GM18520 (cell line): Measurements from ENCODE around the gene LEFTY1.
"Not testable (repeated sequence)": the region's sequence is repeated elsewhere in the genome, so short reads cannot be mapped to it uniquely, and the experiment has no call there.

Experiments
- ATAC-seq: cut with Tn5 transposase; IDR thresholded peaks from one replicate; pipeline ENCODE4 v1.9.1; 2021; ENCODE audit not compliant: unreplicated experiment

Gene LEFTY1, protein sequence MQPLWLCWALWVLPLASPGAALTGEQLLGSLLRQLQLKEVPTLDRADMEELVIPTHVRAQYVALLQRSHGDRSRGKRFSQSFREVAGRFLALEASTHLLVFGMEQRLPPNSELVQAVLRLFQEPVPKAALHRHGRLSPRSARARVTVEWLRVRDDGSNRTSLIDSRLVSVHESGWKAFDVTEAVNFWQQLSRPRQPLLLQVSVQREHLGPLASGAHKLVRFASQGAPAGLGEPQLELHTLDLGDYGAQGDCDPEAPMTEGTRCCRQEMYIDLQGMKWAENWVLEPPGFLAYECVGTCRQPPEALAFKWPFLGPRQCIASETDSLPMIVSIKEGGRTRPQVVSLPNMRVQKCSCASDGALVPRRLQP

DNA sequence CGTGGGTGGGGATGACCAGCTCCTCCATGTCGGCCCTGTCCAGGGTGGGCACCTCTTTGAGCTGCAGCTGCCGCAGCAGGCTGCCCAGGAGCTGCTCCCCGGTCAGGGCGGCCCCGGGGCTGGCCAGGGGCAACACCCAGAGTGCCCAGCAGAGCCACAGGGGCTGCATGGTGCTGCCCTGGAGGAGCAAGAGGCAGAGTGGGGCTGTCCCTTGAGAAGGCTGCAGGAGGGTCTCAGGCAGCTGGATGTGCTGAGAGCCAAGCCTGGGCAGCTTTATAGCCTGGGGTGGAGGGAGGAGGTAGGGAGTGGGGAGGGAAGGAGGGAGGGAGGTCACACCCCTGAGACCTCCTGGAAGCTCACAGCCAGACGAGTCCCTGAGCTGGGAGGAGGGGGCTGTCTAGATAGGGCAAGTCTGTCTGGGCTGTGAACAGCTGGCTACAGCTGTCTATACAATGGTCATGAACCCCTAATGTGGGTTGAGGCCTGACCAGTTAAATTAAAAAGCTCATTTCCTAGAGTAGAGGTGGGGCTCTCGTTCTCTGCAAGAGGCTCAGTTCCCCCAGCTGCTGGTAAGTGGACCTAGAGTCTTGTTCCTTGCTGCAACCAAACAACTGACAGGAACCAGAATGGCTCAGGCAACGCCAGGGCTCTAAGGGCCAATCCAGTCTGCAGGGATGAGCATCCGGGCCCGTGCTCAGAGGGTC is at the start of gene LEFTY1:
TSS of gene LEFTY1 (minus strand) at position 249 of the 704 bp plus-strand sequence. CDS start at position 169, 80 bp downstream.
- no peak for ATAC-seq

DNA sequence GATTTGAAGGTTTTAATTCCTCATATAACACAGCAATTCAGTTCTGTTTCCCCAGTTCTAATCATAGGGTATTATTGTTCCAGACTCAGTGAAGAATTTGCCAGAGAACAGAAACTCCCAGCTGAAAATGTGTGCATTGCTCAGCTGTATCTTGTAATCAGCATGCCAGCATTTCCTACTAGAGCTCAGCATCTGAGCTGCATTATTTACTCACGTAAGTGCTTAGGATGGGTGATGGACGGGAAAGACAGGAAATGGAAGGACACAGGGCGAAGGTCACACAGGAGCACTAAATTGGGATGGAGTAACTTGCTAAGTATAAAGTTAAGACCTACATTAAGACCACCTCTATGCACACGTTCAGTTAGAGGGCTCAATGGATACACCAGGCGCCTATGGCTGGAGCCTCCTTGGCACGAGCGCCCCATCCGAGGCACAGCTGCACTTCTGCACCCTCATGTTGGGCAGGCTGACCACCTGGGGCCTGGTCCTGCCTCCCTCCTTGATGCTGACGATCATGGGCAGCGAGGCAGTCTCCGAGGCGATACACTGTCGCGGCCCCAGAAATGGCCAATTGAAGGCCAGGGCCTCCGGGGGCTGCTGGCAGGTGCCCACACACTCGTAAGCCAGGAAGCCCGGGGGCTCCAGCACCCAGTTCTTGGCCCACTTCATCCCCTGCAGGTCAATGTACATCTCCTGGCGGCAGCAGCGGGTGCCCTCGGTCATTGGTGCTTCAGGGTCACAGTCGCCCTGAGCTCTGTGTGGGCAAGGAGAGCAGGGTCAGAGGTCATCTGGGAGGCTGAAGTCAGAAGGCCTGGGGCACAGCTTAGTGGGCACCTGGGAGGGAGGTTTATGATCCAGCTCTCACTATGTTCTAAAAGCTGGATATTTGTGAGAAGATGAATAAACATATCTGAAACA is 48.4 kb upstream of the LEFTY1 start:
- ATAC-seq: no peak

GRCh38 chr1:225936523-225936922 is 47.6 kb upstream of the LEFTY1 start:
- no peak for ATAC-seq

DNA sequence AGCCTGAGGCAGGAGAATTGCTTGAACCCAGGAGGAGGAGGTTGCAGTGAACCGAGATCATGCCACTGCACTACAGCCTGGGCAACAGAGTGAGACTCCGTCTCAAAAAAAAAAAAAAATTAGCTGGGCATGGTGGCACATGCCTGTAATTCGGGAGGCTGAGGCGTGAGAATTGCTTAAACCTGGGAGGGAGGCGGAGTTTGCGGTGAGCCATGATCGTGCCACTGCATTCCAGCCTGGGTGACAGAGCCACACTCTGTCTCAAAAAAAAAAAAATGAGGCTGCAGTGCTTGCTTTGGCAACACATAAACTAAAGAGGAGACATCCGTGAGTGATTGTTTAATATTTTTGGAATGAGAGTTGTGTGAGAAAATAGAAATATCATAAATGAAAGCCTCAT is 47.1 kb upstream of the LEFTY1 start:
- ATAC-seq: not testable (repeated sequence)

DNA sequence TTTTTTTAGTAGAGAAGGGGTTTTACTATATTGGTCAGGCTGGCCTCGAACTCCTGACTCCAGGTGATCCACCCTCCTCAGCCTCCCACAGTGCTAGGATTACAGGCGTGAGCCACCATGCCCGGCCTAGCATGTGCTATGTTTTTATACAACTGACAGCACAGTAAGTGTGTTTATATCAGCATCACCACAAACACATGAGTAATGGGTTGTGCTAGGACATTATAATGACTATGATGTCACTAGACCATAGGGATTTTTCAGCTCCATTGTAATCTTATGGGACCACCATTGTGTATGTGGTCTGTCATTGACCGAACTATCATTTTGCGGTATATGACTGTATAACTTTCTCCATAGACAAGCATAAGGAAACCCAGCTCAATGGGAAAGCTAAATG is 45.8 kb upstream of the LEFTY1 start:
- no peak for ATAC-seq

- no peak for ATAC-seq
Observed at GRCh38 chr1:225933072-225933471, 44.1 kb upstream of the LEFTY1 start.

- ATAC-seq: no peak
Observed at GRCh38 chr1:225931270-225932136, 42.6 kb upstream of the LEFTY1 start.

DNA sequence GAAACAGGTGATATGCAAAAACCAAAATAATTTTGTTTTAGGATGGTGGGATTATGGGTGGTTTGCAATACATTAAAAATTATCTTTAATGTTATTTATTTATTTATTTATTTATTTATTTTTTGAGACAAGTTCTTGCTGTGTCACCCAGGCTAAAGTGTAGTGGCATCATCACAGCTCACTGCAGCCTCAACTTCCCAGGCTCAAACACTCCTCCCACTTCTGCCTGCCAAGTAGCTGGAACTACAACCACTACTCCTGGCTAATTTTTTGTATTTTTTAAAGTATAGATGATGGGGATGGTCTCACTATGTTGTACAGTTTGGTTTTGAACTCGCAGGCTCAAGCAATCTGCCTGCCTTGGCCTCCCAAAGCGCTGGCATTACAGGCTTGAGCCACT is 41.6 kb upstream of the LEFTY1 start:
- ATAC-seq: no peak

- ATAC-seq: not testable (repeated sequence)
Observed at GRCh38 chr1:225929462-225929861, 40.5 kb upstream of the LEFTY1 start.

DNA sequence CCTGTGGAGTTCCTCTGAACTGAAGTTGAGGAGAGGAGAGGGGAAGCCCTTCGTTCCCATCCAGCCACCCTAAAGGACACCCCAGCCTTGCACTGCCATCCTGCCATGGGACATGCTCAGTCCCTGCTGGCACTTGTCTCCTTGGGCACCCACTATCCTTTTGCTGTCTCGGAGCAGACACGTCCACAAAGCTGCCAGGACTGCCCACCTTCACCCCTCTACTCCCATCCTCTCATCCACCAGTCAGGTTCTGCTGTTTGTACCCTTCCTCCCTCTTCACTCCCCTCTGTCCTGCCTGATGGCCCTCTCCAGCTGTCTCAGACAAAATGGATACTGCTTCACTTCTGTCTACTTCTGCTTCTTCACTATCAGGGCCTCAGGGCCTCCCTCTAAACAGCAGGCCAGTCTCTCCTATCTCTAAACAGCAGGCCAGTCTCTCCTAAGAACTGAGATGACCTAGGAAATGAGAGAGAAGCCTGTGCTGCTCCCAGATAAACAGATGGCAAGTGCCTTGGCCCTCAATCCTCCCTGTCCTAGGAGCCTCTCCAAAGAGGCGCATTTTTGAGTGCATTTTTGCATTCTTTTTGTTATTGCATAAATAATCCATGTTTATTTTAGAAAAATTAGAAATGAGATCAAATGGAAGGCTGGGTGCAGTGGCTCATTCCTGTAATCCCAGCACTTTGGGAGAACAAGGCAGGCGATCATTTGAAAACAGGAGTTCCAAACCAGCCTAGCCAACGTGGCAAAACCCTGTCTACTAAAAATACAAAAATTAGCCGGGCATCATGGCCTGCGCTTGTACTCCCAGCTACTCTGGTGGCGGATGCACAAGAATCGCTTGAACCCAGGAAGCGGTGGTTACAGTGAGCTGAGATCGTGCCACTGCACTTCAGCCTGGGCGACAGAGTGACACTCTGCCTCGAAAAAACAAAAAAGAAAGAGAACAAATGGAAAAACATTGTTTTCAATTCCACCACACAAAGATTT is 39.5 kb upstream of the LEFTY1 start:
- no peak for ATAC-seq

DNA sequence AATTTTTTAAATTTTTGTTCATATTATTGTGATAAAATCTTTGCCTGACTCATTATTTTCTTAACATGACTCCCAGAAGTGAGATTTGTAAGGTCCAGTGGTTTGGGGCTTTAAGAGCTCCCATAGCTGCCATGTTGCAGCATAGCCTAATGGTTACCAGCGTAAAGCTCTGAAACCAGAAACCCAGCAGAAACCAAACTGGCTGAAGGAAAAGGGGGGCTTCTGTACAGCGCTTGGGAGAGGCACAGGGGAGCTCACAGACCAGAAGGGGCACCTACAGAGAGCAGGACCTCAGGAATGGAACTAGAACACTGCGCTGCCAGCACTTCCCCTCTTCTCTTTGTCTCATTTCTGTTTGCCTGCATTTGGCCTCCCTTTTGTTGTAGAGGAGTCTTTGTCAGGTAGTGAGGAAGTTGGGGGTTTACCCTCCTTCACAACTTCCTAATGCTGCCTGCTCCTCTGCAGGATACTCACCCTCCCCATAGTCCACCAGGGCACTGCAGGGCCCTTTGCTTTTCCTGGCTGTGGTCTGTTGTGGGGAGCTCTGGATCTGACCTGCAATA is 37.7 kb upstream of the LEFTY1 start:
- ATAC-seq: no peak

DNA sequence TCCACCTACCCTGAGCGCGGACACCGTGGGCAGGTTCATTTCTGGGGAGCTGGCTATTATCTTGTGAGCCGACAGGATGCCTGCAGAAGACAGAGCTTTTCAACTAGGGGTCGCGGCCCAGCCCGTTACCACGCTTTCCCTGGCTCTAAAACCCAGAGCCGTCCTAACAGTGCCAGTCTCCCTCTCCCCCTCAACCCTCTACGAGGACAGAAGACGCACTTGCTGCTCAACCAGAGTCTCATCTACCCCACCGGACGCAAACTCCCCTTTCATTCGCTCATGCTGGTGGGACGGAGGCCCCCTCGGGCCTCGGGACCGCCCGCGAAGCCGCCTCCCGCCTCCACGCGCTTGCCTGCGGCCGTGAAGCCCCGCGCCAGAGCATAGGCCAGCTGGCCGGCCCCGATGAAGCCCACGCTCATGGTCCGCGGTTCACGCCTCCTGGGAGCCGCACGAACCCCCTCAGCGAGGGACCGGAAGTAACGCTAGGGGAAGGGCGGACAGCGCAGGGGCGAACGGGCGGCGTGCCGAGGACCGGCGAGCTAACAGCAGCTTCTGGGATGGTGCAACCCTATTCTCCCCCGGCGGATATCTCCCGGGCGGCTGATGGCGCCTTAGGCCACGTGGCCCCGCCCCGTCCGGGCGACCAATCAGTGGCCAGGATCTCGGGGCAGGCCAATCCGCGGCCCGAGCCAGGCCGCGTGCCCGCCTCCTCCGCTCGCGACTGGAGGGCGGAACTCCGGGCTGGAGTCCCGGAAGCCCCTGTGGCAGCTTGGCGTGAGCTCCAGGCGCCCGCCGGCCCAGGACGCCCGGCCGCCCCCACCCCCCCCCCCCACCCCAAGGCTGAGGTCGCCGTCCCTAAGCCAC is 35.0 kb upstream of the LEFTY1 start, which contains the start of gene PYCR2:
TSS of gene PYCR2 (minus strand) at position 559 of the 864 bp plus-strand sequence. CDS start at position 419, 140 bp downstream.
- ATAC-seq: peak; percentile 97

DNA sequence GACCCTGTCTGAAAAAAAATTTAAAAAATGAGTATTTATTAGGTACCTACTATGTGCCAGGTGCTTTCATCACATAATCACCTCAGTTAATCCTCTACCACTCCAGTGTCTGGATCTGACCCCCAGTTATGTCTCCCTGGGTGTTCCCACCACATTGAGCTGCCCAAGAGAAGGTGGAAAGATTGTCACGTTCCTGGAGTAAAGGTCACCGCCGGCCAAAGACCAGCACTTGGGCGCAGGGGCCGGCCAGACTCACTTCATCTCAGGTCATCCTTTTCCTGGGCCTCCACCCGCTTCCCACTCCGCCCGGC is 34.4 kb upstream of the LEFTY1 start:
- no peak for ATAC-seq

- no peak for ATAC-seq
Observed at GRCh38 chr1:225921734-225922709, 33.1 kb upstream of the LEFTY1 start.

GRCh38 chr1:225919906-225920305 is 31.0 kb upstream of the LEFTY1 start:
- ATAC-seq: no peak

- no peak for ATAC-seq
Observed at GRCh38 chr1:225918280-225918679, 29.3 kb upstream of the LEFTY1 start.

GRCh38 chr1:225917536-225917935 is 28.6 kb upstream of the LEFTY1 start:
- no peak for ATAC-seq
